Endodermal cell (in vitro differentiated cells): ENCODE results near the gene ZSCAN5A. TPM values are rescaled to one million over a fixed set of nuclear protein-coding genes. Genes with fewer than 3 reads are reported as not detected.

Source experiments
- DNase-seq: peaks from one replicate; pipeline ENCODE4 v3.0.0-alpha.2; 2017
- H3K27ac ChIP-seq: 2 replicates; pipeline ENCODE4 v1.5.1; 2013; ENCODE audit warnings: mild to moderate bottlenecking, low read depth, low read length, moderate library complexity
- H3K27me3 ChIP-seq: 2 replicates; pipeline ENCODE4 v1.6.1; 2013; ENCODE audit warnings: mild to moderate bottlenecking, low read length, moderate library complexity; ENCODE audit not compliant: insufficient read depth, control insufficient read depth, poor library complexity, severe bottlenecking
- H3K36me3 ChIP-seq: 2 replicates; pipeline ENCODE4 v1.7.0; 2013; ENCODE audit warnings: mild to moderate bottlenecking, low read length, moderate library complexity; ENCODE audit not compliant: control insufficient read depth, insufficient read depth
- H3K4me1 ChIP-seq: one replicate; pipeline ENCODE4 v1.7.0; 2013; ENCODE audit warnings: low read length; ENCODE audit not compliant: control insufficient read depth, insufficient read depth
- H3K4me3 ChIP-seq: 2 replicates; pipeline ENCODE4 v1.5.1; 2013; ENCODE audit warnings: mild to moderate bottlenecking, low read length, moderate library complexity
- H3K9ac ChIP-seq: 2 replicates; pipeline ENCODE4 v1.6.1; 2013; ENCODE audit warnings: mild to moderate bottlenecking, low read length, moderate library complexity; ENCODE audit not compliant: poor library complexity, severe bottlenecking; ENCODE audit errors: extremely low read depth
- H3K9me3 ChIP-seq: 2 replicates; pipeline ENCODE4 v1.6.1; 2013; ENCODE audit warnings: mild to moderate bottlenecking, low read length, moderate library complexity; ENCODE audit not compliant: control insufficient read depth
- H3K27ac Mint-ChIP-seq: 2 replicates; pipeline ENCODE4 v1.8.0; 2020; ENCODE audit warnings: mixed read lengths
- H3K27me3 Mint-ChIP-seq: 2 replicates; pipeline ENCODE4 v1.8.0; 2021; ENCODE audit warnings: mild to moderate bottlenecking, mixed read lengths; ENCODE audit not compliant: insufficient read depth
- H3K36me3 Mint-ChIP-seq: 2 replicates; pipeline ENCODE4 v1.8.0; 2020; ENCODE audit warnings: low read depth, mixed read lengths
- H3K4me1 Mint-ChIP-seq: 2 replicates; pipeline ENCODE4 v1.8.0; 2020; ENCODE audit warnings: mixed read lengths
- H3K4me3 Mint-ChIP-seq: 2 replicates; pipeline ENCODE4 v1.8.0; 2020; ENCODE audit warnings: mild to moderate bottlenecking, moderate library complexity, mixed read lengths
- H3K9me3 Mint-ChIP-seq: 2 replicates; pipeline ENCODE4 v1.8.0; 2020; ENCODE audit warnings: mild to moderate bottlenecking, mixed read lengths
- WGBS, 2 experiments: methylation state at CpG; one replicate each; pipeline versions ENCODE4 v1.1.5 to v1.1.7; 2013; ENCODE audit warnings: missing lambda C conversion rate in 2 of 2, mixed read lengths in 1 of 2; ENCODE audit not compliant: insufficient coverage in 1 of 2, insufficient read length in 1 of 2; 5-methylcytosine and 5-hydroxymethylcytosine counted together
- total RNA-seq, 2 donors: library from RNA; stranded (reverse); fragmentation: NEBNext Ultra II Directional in 1 of 2; extraction: Animal tissue kit (Norgen Biotek cat#: 25700) in 1 of 2; gene quantifications; 2 replicates in 1 of 2; 3 replicates in 1 of 2; pipeline ENCODE4 v1.2.1, GENCODE V29; 2021
- TF ChIP-seq, protein P1 (sequence below): fragments of 200-600 bp; sonication (generic); conservative IDR thresholded peaks from 2 replicates; pipeline ENCODE4 v1.5.0; 2021; ENCODE audit warnings: antibody characterized with exemption, mild to moderate bottlenecking

Gene ZSCAN5A
- total RNA-seq, 2 donors from 2014 or later = 11.9 to 20.8 TPM

DNA sequence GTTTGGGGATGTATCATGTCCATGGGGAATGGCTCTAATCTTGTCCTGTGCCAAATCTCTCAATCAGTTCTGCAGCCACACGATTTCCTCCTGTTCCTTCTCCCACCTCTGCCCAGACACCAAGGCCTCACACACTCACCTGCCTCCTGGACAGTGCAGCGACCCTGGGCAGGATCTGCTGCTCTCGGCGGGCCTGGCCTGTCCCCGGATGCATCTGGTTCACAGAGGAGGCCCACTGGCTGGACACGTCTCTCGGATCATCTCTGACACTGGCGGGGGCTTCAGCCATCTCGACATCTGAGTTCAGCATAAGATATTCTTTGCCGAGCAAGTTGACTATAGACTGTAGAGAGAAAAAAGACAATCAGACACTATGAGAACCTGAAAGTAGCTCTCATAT is 122.9 kb downstream of the ZSCAN5A start:
- Mint-ChIP-seq H3K9me3 (no peaks in the 10 kb centered on the region), H3K27me3 (peaks cover 24% of the 10 kb centered on the region), H3K27ac (no peak overlapping the region), H3K36me3 (no peaks in the 10 kb centered on the region), H3K4me1 (peaks cover 4% of the 10 kb centered on the region), H3K4me3 (no peak overlapping the region)
- Histone ChIP-seq H3K4me3 (no peak overlapping the region), H3K9me3 (no peaks in the 10 kb centered on the region), H3K27me3 (no peaks in the 10 kb centered on the region), H3K9ac (no peak overlapping the region), H3K4me1 (no peaks in the 10 kb centered on the region), H3K36me3 (no peaks in the 10 kb centered on the region), H3K27ac (no peak overlapping the region)
- 87 to 91% methylated on average over 7 to 10 of the region's 10 CpGs for WGBS, 2 experiments
- TF ChIP-seq, protein P1, sequence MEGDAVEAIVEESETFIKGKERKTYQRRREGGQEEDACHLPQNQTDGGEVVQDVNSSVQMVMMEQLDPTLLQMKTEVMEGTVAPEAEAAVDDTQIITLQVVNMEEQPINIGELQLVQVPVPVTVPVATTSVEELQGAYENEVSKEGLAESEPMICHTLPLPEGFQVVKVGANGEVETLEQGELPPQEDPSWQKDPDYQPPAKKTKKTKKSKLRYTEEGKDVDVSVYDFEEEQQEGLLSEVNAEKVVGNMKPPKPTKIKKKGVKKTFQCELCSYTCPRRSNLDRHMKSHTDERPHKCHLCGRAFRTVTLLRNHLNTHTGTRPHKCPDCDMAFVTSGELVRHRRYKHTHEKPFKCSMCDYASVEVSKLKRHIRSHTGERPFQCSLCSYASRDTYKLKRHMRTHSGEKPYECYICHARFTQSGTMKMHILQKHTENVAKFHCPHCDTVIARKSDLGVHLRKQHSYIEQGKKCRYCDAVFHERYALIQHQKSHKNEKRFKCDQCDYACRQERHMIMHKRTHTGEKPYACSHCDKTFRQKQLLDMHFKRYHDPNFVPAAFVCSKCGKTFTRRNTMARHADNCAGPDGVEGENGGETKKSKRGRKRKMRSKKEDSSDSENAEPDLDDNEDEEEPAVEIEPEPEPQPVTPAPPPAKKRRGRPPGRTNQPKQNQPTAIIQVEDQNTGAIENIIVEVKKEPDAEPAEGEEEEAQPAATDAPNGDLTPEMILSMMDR = no peak
- DNase-seq = no peak

- Histone ChIP-seq H3K9ac (no peak overlapping the region), H3K4me3 (no peak overlapping the region), H3K27me3 (no peaks in the 10 kb centered on the region), H3K36me3 (no peaks in the 10 kb centered on the region), H3K27ac (no peak overlapping the region), H3K4me1 (no peaks in the 10 kb centered on the region), H3K9me3 (no peaks in the 10 kb centered on the region)
- peaks cover 24% of the 10 kb centered on the region for H3K27me3 Mint-ChIP-seq
- peak; percentile 63 for DNase-seq
- no peak overlapping the region for H3K4me3 Mint-ChIP-seq
- peaks cover 4% of the 10 kb centered on the region for H3K4me1 Mint-ChIP-seq
- H3K9me3 Mint-ChIP-seq = no peaks in the 10 kb centered on the region
- H3K27ac Mint-ChIP-seq = no peak overlapping the region
- no peaks in the 10 kb centered on the region for H3K36me3 Mint-ChIP-seq
- TF ChIP-seq, protein P1 = peak; percentile 59
- 82 to 92% methylated on average over 5 to 7 of the region's 7 CpGs for WGBS, 2 experiments
Observed at GRCh38 chr19:56191115-56191514, 123.5 kb downstream of the ZSCAN5A start.

DNA sequence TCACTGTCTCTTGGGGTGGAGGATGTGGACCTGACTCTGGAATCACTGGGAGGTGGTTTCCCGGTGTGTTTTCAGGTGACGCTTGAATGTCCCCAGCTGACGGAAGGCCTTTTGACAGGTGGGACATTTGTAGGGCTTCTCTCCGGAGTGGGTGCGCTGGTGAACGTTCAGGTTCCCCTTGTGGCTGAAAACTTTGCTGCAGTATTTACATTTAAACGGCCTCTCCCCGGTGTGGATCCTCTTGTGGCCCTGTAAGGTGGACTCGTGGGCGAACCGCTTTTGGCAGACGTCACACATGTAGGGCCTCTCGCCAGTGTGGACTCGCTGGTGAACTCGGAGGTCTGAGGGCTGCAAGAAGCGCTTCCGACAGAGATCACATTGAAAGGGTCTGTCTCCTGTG is 124.9 kb downstream of the ZSCAN5A start:
- WGBS, 2 experiments = 73 to 88% methylated on average over 14 to 17 of the region's 17 CpGs

More for the DNA sequence above, 124.9 kb downstream of the ZSCAN5A start:
- no peak overlapping the region for H3K9ac ChIP-seq
- no peaks in the 10 kb centered on the region for H3K4me1 ChIP-seq
- Mint-ChIP-seq H3K4me1 (peaks cover 4% of the 10 kb centered on the region), H3K27ac (no peak overlapping the region), H3K27me3 (peaks cover 31% of the 10 kb centered on the region), H3K9me3 (no peaks in the 10 kb centered on the region), H3K36me3 (no peaks in the 10 kb centered on the region), H3K4me3 (no peak overlapping the region)
- H3K27ac ChIP-seq = no peak overlapping the region
- TF ChIP-seq, protein P1 = peak; percentile 51
- H3K4me3 ChIP-seq = no peak overlapping the region
- no peaks in the 10 kb centered on the region for H3K36me3 ChIP-seq
- no peaks in the 10 kb centered on the region for H3K9me3 ChIP-seq
- peak; percentile 54 for DNase-seq
- H3K27me3 ChIP-seq = no peaks in the 10 kb centered on the region
